Mammary epithelial cell (primary cell): Measurements from ENCODE around the gene BTF3L4.

Experiments used
- CTCF ChIP-seq, 2 donors: IDR thresholded peaks in 1 of 2; conservative IDR thresholded peaks in 1 of 2; 2 replicates each; pipeline ENCODE4 v1.5.1; 2011 to 2012; ENCODE audit warnings: inconsistent platforms in 2 of 2, low read length in 2 of 2, mild to moderate bottlenecking in 2 of 2, control low read depth in 1 of 2, low read depth in 1 of 2; ENCODE audit not compliant: insufficient read depth in 1 of 2; ENCODE audit errors: extremely low read depth in 1 of 2
- EZH2 ChIP-seq: IDR thresholded peaks from 2 replicates; pipeline ENCODE4 v1.6.1; 2012; ENCODE audit warnings: low read length, inconsistent platforms, borderline replicate concordance

DNA sequence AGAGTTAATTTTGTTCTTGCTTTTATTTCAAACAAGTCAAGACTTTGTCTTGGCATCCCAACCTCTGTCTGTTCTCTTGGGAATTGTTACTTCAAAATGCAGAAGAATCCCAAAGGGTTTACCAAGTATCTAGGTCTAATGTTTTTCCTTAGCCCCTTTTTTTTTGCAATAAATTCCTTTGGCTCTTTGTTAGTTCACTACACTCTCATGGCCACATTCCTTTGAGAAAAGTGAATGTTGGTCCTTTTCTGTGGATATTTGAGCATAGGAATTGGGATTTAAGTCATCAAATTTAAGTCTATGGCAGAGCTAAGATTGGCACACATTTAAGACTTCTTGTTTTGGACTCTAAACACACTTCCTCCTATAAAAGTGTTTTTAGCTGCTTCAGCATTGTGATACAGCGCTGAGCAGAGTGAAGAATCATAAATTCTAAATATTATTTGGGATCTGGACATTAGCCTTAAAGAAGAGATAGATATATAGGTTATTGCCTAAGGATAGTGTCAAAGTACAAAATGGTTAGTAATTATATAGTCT, 1.9 kb downstream of the BTF3L4 start:
- TF ChIP-seq CTCF (conservative IDR thresholded peaks at IDR 0.05 in 1 of 2, IDR thresholded peaks at IDR 0.05 in 1 of 2; ENCODE audit: extremely low read depth in 1 of 2, insufficient read depth in 1 of 2, low read depth in 1 of 2, low read length in 2 of 2) (no peak), EZH2 (no peak)
